GM18861 (cell line): ENCODE results near the gene EYS.
"Not testable (repeated sequence)": the region's sequence is repeated elsewhere in the genome, so short reads cannot be mapped to it uniquely, and the experiment has no call there.

ENCODE experiments used
- ATAC-seq: cut with Tn5 transposase; IDR thresholded peaks from one replicate; pipeline ENCODE4 v1.9.1; 2021; ENCODE audit not compliant: unreplicated experiment

EYS gene

DNA sequence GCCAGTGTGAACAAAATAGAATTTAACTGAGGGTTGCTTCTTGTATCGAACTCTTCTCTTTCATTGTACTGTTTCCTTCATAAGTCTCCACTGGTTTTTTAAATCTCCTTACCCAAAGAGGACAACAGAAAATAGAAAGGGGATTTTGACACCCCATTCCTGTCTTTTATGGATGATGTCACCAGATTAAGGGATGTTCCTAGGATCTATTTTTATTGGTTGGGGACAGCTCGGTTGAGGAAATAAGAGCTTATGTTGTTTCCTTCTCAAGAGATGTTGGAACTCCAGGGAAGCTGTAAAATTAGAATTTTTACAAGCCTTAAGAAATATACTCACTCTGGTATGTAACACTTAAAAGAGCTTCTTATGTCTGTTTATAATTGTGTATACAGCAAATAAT is 1900.0 kb downstream of the EYS start:
- ATAC-seq: no peak

DNA sequence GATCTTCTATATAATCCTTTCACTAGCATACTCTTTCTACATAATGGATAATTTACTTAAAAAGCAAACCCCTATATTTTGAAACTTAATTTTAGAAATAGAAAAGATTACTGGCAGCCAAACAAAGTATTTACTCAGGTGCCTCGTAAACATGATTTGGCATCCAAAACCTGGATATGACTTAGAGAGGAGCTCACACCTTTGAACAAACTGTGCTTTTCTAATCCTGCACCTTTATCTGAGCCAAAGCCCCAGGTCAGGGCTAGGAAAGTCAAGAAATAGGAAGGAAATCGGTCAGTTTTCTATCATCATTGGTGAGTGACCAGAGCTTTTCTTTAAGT is 1900.5 kb downstream of the EYS start:
- no peak for ATAC-seq

GRCh38 chr6:63805808-63806572 is 1901.0 kb downstream of the EYS start:
- ATAC-seq: no peak

GRCh38 chr6:63805345-63805744 is 1901.7 kb downstream of the EYS start:
- ATAC-seq: no peak

DNA sequence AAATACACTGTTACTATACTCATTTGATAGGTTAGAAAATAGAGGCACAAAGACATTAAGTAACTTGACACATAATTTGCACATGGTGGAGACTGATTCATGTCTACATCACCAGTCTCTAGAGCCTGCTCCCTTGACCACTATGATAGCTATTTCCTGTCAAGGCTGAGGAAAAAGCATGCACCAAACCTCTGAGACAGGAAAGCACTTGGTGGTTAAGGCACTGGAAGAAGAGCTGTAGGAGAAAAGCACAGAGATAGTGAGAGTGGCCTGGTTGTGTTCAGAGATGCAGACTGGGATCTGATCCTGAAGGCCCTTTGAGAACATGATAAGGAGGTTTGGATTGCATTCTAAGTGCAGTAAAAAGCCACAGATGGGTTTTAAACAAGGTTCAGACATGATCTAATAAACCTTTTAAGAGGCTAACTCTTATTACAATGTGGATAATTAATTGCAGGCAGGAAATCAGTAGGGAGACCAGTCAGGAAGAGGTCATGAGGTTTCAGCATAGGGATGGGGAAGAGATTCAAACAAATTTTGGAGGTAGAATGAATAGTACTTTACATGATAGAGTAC is 1902.6 kb downstream of the EYS start:
- no peak for ATAC-seq

DNA sequence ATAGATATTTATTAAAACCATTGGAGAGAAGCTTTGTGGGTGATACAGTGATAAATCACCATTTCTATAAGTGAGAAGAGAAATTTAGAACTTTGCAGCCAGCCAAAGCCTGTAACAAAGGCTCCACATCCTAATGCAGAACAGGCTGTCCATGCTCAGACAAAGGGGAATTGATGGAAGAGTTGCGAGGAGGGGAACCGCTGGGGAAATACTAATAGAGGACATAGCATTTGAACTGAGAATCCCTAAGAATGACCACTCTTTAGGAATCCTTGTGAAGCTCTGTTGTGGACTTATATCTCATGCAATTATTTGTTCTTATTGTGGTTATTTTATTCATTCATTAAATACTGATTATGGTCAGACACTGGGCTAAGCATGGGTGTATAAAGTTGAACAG is 1903.7 kb downstream of the EYS start:
- no peak for ATAC-seq

GRCh38 chr6:63802606-63803206 is 1904.3 kb downstream of the EYS start:
- no peak for ATAC-seq

DNA sequence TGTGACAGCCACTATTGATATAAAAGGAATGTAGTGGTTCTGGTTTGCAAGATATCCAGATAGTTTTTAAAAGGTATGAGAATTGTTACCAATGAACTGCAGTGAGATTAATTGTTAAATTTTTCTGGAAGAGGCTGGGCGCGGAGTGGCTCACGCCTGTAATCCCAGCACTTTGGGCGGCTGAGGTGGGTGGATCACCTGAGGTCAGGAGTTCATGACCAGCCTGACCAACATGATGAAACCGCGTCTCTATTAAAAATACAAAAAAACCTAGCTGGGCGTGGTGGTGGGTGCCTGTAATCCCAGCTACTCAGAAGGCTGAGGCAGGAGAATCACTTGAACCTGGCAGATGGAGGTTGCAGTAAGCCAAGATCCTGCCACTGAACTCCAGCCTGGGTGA is 1906.6 kb downstream of the EYS start:
- not testable (repeated sequence) for ATAC-seq

DNA sequence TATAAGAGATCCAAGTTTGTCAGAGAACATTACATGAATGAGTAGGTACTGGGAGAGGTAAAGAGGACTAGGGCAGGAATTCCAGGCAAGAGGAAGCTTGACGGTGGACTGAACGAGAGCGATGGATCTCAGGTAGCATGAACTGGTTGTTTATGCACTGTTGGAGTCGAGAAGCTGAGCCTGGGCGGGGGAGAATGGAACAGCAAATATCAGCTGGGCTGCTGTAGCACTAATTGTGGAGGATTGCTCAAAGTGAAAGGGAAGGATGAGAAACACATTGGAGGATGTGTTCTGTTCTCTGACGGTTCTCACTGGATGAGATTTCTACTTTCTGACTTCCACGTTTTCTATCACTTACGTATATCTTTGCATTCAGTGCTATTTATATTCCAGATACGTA is 1907.2 kb downstream of the EYS start:
- ATAC-seq: no peak

- no peak for ATAC-seq
Observed at GRCh38 chr6:63799313-63799712, 1907.7 kb downstream of the EYS start.

DNA sequence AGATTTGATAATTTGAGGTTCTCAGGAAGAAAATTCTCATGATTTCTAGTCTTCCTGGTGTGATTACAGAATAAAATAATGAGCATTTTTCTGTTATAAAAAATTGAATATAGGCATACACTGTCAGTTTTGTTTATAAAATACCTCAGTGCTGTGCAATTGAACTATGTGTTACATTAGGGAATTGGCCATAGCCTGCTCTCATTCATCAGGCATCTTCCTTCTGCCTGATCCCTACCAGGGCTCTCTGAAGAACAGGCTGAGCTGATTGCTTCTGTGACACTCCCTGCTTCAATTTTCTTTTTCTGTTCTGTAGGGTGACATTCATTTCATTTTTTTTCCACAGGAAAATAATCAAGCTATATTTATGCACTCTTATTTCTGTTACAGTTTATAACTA is 1908.6 kb downstream of the EYS start:
- ATAC-seq: no peak

DNA sequence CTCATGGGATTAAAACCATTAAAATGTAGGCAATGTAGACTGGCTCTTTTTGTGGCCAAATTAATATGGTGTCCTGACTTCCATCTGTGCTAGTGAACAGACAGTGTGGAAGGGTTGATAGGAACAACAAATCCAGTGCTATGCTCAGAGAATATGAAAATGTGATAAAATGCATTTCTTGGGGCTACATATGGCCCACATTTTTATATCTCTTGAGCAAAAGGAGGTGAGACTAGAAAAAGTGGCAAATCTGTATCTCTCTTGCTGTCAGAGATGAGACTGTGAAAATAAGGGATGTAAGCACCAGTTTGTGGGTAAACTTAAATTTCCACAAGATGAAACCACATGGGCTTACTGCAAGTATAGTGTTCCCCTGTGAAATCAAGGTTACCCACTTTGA is 1909.3 kb downstream of the EYS start:
- no peak for ATAC-seq

DNA sequence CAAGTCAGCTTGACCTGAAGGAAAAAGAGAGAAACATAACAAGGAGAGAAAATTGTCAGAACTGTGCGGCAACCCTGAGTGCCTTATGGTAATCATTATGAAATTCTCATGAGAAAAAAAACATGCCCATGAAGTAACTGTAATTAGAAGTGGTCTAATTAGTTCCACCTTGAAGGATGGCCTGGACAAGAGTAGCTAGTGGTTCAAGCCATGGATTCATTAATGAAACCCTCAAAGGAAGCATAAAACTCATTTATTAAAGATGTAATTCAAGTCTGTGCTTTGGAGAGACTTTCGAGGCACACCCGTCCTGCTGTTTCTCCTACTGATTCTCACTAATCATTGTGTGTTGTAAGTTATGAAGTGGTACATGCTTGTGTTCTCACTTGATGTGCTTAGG is 1911.2 kb downstream of the EYS start:
- no peak for ATAC-seq

GRCh38 chr6:63795006-63795405 is 1912.0 kb downstream of the EYS start:
- no peak for ATAC-seq

DNA sequence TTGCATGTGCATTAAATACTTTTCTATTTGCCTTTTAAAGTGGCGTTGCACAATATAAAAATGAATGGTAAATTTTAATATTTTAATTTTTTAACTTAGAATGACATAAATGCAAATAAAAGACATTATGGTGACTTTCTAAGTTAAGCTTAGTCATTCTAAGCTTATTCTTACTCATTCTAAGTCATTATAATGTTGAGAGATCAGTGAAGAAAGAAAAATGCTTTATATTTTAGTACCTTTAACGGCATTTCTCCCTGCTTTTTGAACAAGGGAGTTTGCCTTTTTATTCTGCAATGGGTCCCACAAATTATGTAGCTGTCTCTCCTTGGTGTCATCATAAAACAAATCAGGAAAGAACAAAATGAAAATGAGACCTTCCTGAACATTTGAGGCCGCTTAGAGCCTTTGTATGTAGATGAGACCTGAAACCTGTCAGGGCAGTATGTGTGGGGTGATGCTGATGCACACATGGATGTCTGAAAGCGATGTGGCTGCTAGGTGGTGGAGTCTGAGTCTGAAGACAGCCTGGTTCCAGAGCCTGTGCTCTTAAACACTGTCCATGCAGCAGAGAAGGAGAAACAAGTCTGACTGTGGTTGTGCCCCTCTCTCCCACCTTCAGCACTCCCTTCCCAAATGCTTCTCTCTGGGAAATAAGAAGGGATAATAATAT is 1913.4 kb downstream of the EYS start:
- ATAC-seq: no peak

DNA sequence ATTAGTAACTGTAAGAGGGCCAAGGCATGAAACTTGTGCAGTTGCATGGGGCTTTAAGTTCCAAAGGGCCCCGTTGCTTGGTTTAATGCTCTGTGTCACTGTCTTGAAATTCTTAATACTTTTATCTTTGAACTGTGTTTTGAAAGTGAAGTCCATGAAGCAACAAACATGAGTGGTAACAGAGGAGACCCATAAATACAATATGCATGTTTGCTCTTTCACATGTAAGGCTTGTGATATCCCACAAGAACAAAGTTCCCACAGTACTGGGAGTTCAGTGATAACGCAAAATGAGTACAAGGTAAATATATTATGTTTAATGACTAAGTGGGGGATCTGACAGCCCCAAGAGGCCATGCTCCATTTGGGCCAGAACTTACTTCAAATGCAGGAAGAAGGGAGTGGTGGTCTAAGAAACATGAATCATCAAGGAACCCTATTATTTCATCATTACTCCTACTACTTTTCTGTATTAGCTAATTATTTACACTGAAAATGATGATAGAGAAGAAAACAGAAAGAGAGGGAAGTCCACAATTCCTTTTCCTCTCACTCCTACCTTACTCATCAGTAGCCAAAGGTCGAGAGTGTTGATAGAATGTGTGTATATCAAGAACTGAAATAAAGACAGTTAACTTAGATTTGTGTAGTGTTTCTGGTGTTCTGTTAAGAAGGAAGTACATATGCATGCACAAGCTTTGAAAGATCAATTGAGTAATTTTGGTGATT is 1914.1 kb downstream of the EYS start:
- ATAC-seq: no peak

GRCh38 chr6:63790334-63790733 is 1916.7 kb downstream of the EYS start:
- ATAC-seq: peak; percentile 58

- ATAC-seq: no peak
Observed at GRCh38 chr6:63789699-63790098, 1917.3 kb downstream of the EYS start.

- no peak for ATAC-seq
Observed at GRCh38 chr6:63788569-63788968, 1918.5 kb downstream of the EYS start.

GRCh38 chr6:63787021-63787420 is 1920.0 kb downstream of the EYS start:
- no peak for ATAC-seq

DNA sequence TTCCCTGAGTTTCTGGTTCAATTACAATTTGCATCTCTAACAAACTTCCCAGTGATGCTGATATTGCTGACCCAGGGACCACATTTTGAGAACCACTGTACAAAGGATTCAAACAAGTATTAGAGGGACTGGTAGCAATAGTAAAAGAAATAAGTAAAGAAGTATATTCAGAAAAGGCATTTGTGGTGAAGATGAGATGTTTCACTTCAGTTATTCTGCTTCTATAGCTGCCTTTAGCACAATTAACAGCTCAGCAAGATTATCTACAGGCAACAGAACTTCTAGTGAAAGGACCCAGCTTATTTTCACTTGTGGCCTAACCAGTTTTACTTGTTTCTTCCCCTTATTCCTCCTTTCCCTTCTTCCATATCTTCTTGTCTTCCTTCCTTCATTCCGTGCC is 1922.0 kb downstream of the EYS start:
- ATAC-seq: peak; percentile 63
